Heart right ventricle (tissue), 16 donors: ENCODE results near the gene STK11IP. TPM values are rescaled to one million over a fixed set of nuclear protein-coding genes. Genes with fewer than 3 reads are reported as not detected.
A peak's percentile ranks its signal among the peaks of the same experiment; 100 is the strongest.

Experiments
- ATAC-seq, 8 donors: fragments of 200-7000 bp; cut with Tn5 transposase; one replicate each; pipeline ENCODE4 v1.9.1; 2020; ENCODE audit warnings: mild to moderate bottlenecking in 8 of 8, moderate library complexity in 8 of 8, moderate number of reproducible peaks in 1 of 8
- DNase-seq, 2 donors: peaks; one replicate each; pipeline ENCODE4 v3.0.0-alpha.2; 2020
- H3K27ac ChIP-seq, 10 donors: fragments of 200-600 bp; sonication (generic) in 2 of 10; one replicate each; pipeline versions ENCODE4 v1.5.0 to v1.8.0; 2020 to 2022; ENCODE audit warnings: mild to moderate bottlenecking in 3 of 10
- H3K27me3 ChIP-seq, 7 donors: fragments of 200-600 bp; one replicate each; pipeline ENCODE4 v1.8.0; 2021 to 2022; ENCODE audit warnings: mild to moderate bottlenecking in 2 of 7
- H3K36me3 ChIP-seq, 9 donors: fragments of 200-600 bp; sonication (generic) in 1 of 9; one replicate each; pipeline versions ENCODE4 v1.5.0 to v1.8.0; 2020 to 2022; ENCODE audit warnings: mild to moderate bottlenecking in 2 of 9
- H3K4me1 ChIP-seq, 9 donors: fragments of 200-600 bp; sonication (generic) in 1 of 9; one replicate each; pipeline versions ENCODE4 v1.5.0 to v1.8.0; 2020 to 2022; ENCODE audit warnings: mild to moderate bottlenecking in 4 of 9
- H3K4me3 ChIP-seq, 10 donors: fragments of 200-600 bp; sonication (generic) in 2 of 10; one replicate each; pipeline versions ENCODE4 v1.5.0 to v1.8.0; 2020 to 2022; ENCODE audit warnings: mild to moderate bottlenecking in 7 of 10, moderate library complexity in 2 of 10
- H3K9me3 ChIP-seq, 11 donors: fragments of 200-600 bp in 10 of 11; sonication (generic) in 2 of 11; one replicate each; pipeline versions ENCODE4 v1.5.0 to v1.8.0; 2013 to 2022; ENCODE audit warnings: mild to moderate bottlenecking in 2 of 11, control low read depth in 1 of 11, moderate library complexity in 1 of 11
- CTCF ChIP-seq, 9 donors: fragments of 200-600 bp; sonication (generic) in 2 of 9; IDR thresholded peaks; one replicate each; pipeline versions ENCODE4 v1.5.0 to v1.8.0; 2021 to 2022; ENCODE audit warnings: antibody characterized with exemption in 9 of 9, mild to moderate bottlenecking in 5 of 9, moderate library complexity in 1 of 9
- WGBS, 2 donors: extraction: QIAGEN DNeasy Blood & Tissue Kit; methylation state at CpG; one replicate each; pipeline ENCODE4 v1.1.7; 2013; ENCODE audit warnings: inconsistent platforms in 1 of 2; 5-methylcytosine and 5-hydroxymethylcytosine counted together
- intact Hi-C, 10 donors: fragments of 100-400 bp; cut with DNase I; formaldehyde crosslinking; loops; one replicate each; pipeline versions ENCODE4 v1.11.1 to v1.14.2; 2022
- polyA plus RNA-seq, 2 donors: library from polyadenylated mRNA; stranded (reverse); fragments of 200-250 nt; gene quantifications; one replicate each; pipeline ENCODE4 v1.2.3, GENCODE V29; 2013
- total RNA-seq, 10 donors: library from RNA; stranded (reverse); fragmentation: NEBNext Ultra II Directional in 3 of 10; extraction: Animal tissue kit (Norgen Biotek cat#: 25700) in 3 of 10; gene quantifications; one replicate each; pipeline versions ENCODE4 v1.2.1 to v1.2.4, GENCODE V29; 2021 to 2023
- donor health status: Arrhythmogenic right ventricular cardiomyopathy.
- donor health status: ischemic (EF 13 %, LVEDD 7.1; RV severe dilation, severe dysfunction).
- donor health status: healthy with polysubstance abuse.
- donor health status: DM: no; HTN: yes; CAD: no.
- donor health status: DM: no; HTN: no; CAD: no.
- donor health status: ischemic (EF 25% LVEDD 6.9; RV normal size, moderate dysfunction).
- donor health status: ischemic (EF 25% LVEDD 5.7; RV mildly dilated, moderate dysfunction).
- donor health status: healthy.
- donor health status: DM: yes; HTN: yes; CAD: no.
- donor health status: Ischemic cardiomyopathy.
- donor health status: ischemic (EF 35%, LVEDD 5.7; RV mildly dilated, moderate dysfunction).
- donor health status: nonischemic (EF 11% LVEDD 7.7; RV severe dilation, severe dysfunction).
- donor health status: DM: yes; HTN: yes; CAD: no.
- donor health status: PGD.
- donor health status: ischemic (EF 29% LVEDD 5.4; RV normal size, mild dysfunction).
- donor health status: nonischemic (EF 23%, LVEDD 6.1; RV moderate dilation, normal function).

Gene STK11IP
- total and polyA plus RNA-seq, 12 donors, result 7.2 to 27.4 (median 13.4) TPM

- peaks cover 0 to 24% (median 0%) of the 10 kb centered on the region in 9 donors for H3K36me3 ChIP-seq
- WGBS, 2 donors, result 32% methylated on average over 8 of the region's 8 CpGs
- no peaks in the 10 kb centered on the region for H3K9me3 ChIP-seq
- H3K4me1 ChIP-seq, result peaks cover 16 to 93% (median 49%) of the 10 kb centered on the region in 9 donors
- DNase-seq, result peak in 1 of 2 donors; percentile 5
- no peaks in the 10 kb centered on the region for H3K27me3 ChIP-seq
- no peak overlapping the region for H3K4me3 ChIP-seq
- intact Hi-C loops, result loop anchor here in 9 of 10 donors (1.0 to 10.0 kb wide), 11 partner anchors 45 to 240 kb away; partner anchors contain the start of genes CHPF (in 6 of the 9), OBSL1 (in 2 of the 9), TMEM198 (in 2 of the 9) and INHA (in 1 of the 9)
- ATAC-seq, result no peak
- TF ChIP-seq CTCF (IDR thresholded peaks at IDR 0.05), result no peak
- H3K27ac ChIP-seq, result peak overlapping the region in 9 of 10 donors; percentile 20 to 99 (median 85)
Observed at GRCh38 chr2:219642069-219642454, 44.4 kb downstream of the STK11IP start.

- DNase-seq (peak; percentile 94 to 95), ATAC-seq (peak; percentile 51 to 79 (median 65))
- intact Hi-C loops, result loop anchor here in 9 of 10 donors (1.0 to 10.0 kb wide), 11 partner anchors 45 to 240 kb away; partner anchors contain the start of genes CHPF (in 6 of the 9), OBSL1 (in 2 of the 9), TMEM198 (in 2 of the 9) and INHA (in 1 of the 9)
- peaks cover 16 to 88% (median 47%) of the 10 kb centered on the region in 9 donors for H3K4me1 ChIP-seq
- peak overlapping the region in 9 of 10 donors; percentile 75 to 99 (median 88) for H3K27ac ChIP-seq
- 9% methylated on average over 24 of the region's 24 CpGs for WGBS, 2 donors
- no peak overlapping the region for H3K4me3 ChIP-seq
- H3K36me3 ChIP-seq, result peaks cover 0 to 20% (median 0%) of the 10 kb centered on the region in 9 donors
- no peaks in the 10 kb centered on the region for H3K27me3 ChIP-seq
- TF ChIP-seq CTCF (IDR thresholded peaks at IDR 0.05), result peak; percentile 93 to 100 (median 98)
- H3K9me3 ChIP-seq, result no peaks in the 10 kb centered on the region
Observed at GRCh38 chr2:219642465-219643083, 44.9 kb downstream of the STK11IP start.

- DNase-seq (no peak), ATAC-seq (no peak)
- Histone ChIP-seq H3K4me3 (no peak overlapping the region), H3K36me3 (peaks cover 0 to 15% (median 0%) of the 10 kb centered on the region in 9 donors), H3K9me3 (no peaks in the 10 kb centered on the region), H3K27me3 (peaks cover 0 to 2% (median 0%) of the 10 kb centered on the region in 7 donors), H3K4me1 (peaks cover 16 to 83% (median 45%) of the 10 kb centered on the region in 9 donors), H3K27ac (peak overlapping the region; percentile 11 to 99 (median 88))
- TF ChIP-seq CTCF (IDR thresholded peaks at IDR 0.05), result no peak
- WGBS, 2 donors, result 76 to 84% methylated on average over 7 of the region's 7 CpGs
- intact Hi-C loops, result loop anchor here in 9 of 10 donors (2.0 to 10.0 kb wide), 9 partner anchors 44 to 241 kb away; partner anchors contain the start of genes CHPF (in 5 of the 9), TMEM198 (in 2 of the 9), INHA (in 1 of the 9) and OBSL1 (in 1 of the 9)
Observed at GRCh38 chr2:219643084-219643473, 45.4 kb downstream of the STK11IP start.

- Histone ChIP-seq H3K36me3 (peaks cover 0 to 11% (median 0%) of the 10 kb centered on the region in 9 donors), H3K4me3 (no peak overlapping the region), H3K27me3 (peaks cover 0 to 8% (median 0%) of the 10 kb centered on the region in 7 donors), H3K9me3 (no peaks in the 10 kb centered on the region), H3K27ac (peak overlapping the region; percentile 57 to 99 (median 88)), H3K4me1 (peaks cover 13 to 75% (median 38%) of the 10 kb centered on the region in 9 donors)
- intact Hi-C loops, result loop anchor here in 9 of 10 donors (2.0 to 10.0 kb wide), 10 partner anchors 13 to 242 kb away; partner anchors contain the start of genes CHPF (in 6 of the 9), TMEM198 (in 2 of the 9), INHA (in 1 of the 9) and OBSL1 (in 1 of the 9)
- ATAC-seq (peak; percentile 10 to 45 (median 29)), DNase-seq (peak; percentile 64 to 70)
- WGBS, 2 donors, result 60 to 74% methylated on average over 14 of the region's 14 CpGs
- no peak for TF ChIP-seq CTCF (IDR thresholded peaks at IDR 0.05)
Observed at GRCh38 chr2:219643788-219644398, 46.2 kb downstream of the STK11IP start.
